Adrenal gland (tissue), 5 donors: ENCODE data around the gene ACSF3.

Experiments
- POLR2A ChIP-seq, 2 donors: fragments of 450-650 bp; IDR thresholded peaks; one replicate each; pipeline ENCODE4 v1.6.1; 2017; ENCODE audit warnings: antibody characterized with exemption in 2 of 2, mild to moderate bottlenecking in 2 of 2, moderate library complexity in 1 of 2
- TF ChIP-seq, protein P1 (sequence below), 6 experiments: fragments of 450-650 bp in 4 of 6; fragments of 200-600 bp in 2 of 6; sonication (generic) in 1 of 6; IDR thresholded peaks; 1 replicate in 5 of 6; 2 replicates in 1 of 6; pipeline versions ENCODE4 v1.5.1 to v1.8.0; 2016 to 2021; ENCODE audit warnings: antibody characterized with exemption in 6 of 6, mild to moderate bottlenecking in 2 of 6, moderate library complexity in 1 of 6
- donor health status: DM: no; HTN: no; CAD: no.

DNA sequence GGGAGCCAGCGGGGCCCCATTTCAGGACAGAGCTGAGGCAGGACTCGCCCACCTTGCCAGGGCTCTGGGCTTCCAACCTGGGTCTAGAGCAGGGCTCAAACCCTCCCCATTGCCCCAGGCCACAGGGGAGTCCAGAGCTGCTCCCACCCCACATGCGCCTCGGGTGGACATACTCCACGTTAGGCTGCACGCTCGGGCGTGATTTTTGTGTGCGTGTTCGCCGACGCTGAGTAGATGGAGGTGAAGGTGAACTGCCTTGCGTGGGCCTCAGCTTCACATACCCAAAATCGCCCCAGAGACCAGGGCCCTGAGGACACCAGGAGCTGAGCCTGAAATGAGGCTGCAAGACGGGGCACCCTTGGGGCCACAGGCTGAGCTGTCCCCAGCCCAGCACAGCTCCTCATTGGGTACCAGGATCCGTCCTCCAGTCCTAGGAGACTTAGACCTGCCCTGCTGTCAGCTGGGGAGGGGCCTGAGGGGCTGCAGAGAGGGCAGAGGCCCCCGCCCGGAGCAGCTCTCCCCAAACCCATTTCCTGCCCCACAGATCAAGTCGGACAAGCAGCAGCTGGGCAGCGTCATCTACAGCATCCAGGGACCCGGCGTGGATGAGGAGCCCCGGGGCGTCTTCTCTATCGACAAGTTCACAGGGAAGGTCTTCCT, 86.1 kb downstream of the ACSF3 start:
- TF ChIP-seq, protein P1, sequence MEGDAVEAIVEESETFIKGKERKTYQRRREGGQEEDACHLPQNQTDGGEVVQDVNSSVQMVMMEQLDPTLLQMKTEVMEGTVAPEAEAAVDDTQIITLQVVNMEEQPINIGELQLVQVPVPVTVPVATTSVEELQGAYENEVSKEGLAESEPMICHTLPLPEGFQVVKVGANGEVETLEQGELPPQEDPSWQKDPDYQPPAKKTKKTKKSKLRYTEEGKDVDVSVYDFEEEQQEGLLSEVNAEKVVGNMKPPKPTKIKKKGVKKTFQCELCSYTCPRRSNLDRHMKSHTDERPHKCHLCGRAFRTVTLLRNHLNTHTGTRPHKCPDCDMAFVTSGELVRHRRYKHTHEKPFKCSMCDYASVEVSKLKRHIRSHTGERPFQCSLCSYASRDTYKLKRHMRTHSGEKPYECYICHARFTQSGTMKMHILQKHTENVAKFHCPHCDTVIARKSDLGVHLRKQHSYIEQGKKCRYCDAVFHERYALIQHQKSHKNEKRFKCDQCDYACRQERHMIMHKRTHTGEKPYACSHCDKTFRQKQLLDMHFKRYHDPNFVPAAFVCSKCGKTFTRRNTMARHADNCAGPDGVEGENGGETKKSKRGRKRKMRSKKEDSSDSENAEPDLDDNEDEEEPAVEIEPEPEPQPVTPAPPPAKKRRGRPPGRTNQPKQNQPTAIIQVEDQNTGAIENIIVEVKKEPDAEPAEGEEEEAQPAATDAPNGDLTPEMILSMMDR (IDR thresholded peaks at IDR 0.05) = no peak
- TF ChIP-seq POLR2A (IDR thresholded peaks at IDR 0.05) = no peak
